Mesendoderm (in vitro differentiated cells): ENCODE measurements around the gene PRR33.

Experiments used
- DNase-seq: peaks from one replicate; pipeline ENCODE4 v3.0.0; 2013
- H2AK5ac ChIP-seq: 2 replicates; pipeline ENCODE4 v1.6.1; 2013; ENCODE audit warnings: low read length, inconsistent platforms
- H2BK120ac ChIP-seq: 2 replicates; pipeline ENCODE4 v1.6.1; 2013; ENCODE audit warnings: low read depth, mild to moderate bottlenecking, low read length, moderate library complexity, mixed read lengths
- H2BK15ac ChIP-seq: replicated peaks from 2 replicates; pipeline ENCODE4 v1.6.1; 2013; ENCODE audit warnings: low read depth, mild to moderate bottlenecking, moderate library complexity
- H2BK5ac ChIP-seq: 2 replicates; pipeline ENCODE4 v1.6.1; 2013; ENCODE audit warnings: low read length, inconsistent platforms
- H3K18ac ChIP-seq: 2 replicates; pipeline ENCODE4 v1.6.1; 2013; ENCODE audit warnings: mild to moderate bottlenecking, low read length, mixed read lengths
- H3K23ac ChIP-seq: one replicate; pipeline ENCODE4 v1.6.1; 2013; ENCODE audit warnings: low read length
- H3K27ac ChIP-seq: 2 replicates; pipeline ENCODE4 v1.5.1; 2013; ENCODE audit warnings: low read depth, mild to moderate bottlenecking, inconsistent platforms, low read length, moderate library complexity
- H3K27me3 ChIP-seq: 2 replicates; pipeline ENCODE4 v1.6.1; 2013; ENCODE audit warnings: low read length, control low read depth, mild to moderate bottlenecking, inconsistent platforms; ENCODE audit not compliant: insufficient read depth, poor library complexity
- H3K36me3 ChIP-seq: 2 replicates; pipeline ENCODE4 v1.6.1; 2013; ENCODE audit warnings: low read length, inconsistent platforms; ENCODE audit not compliant: control insufficient read depth, insufficient read depth
- H3K4ac ChIP-seq: one replicate; pipeline ENCODE4 v1.6.1; 2013; ENCODE audit warnings: low read depth, mild to moderate bottlenecking, low read length, moderate library complexity
- H3K4me1 ChIP-seq: 2 replicates; pipeline ENCODE4 v1.6.1; 2013; ENCODE audit warnings: low read depth, low read length, inconsistent platforms; ENCODE audit not compliant: control insufficient read depth
- H3K4me2 ChIP-seq: 2 replicates; pipeline ENCODE4 v1.6.1; 2013; ENCODE audit warnings: low read length
- H3K4me3 ChIP-seq: 2 replicates; pipeline ENCODE4 v1.5.1; 2013; ENCODE audit warnings: mild to moderate bottlenecking, low read length
- H3K56ac ChIP-seq: one replicate; pipeline ENCODE4 v1.6.1; 2013; ENCODE audit warnings: low read length
- H3K79me1 ChIP-seq: 2 replicates; pipeline ENCODE4 v1.6.1; 2013; ENCODE audit warnings: low read length, inconsistent platforms
- H3K79me2 ChIP-seq: 2 replicates; pipeline ENCODE4 v1.6.1; 2013; ENCODE audit warnings: mild to moderate bottlenecking, low read length; ENCODE audit not compliant: control insufficient read depth, insufficient read depth
- H3K9ac ChIP-seq: 2 replicates; pipeline ENCODE4 v1.6.1; 2013; ENCODE audit warnings: low read length, inconsistent platforms
- H4K5ac ChIP-seq: one replicate; pipeline ENCODE4 v1.6.1; 2013; ENCODE audit warnings: low read length
- H4K8ac ChIP-seq: one replicate; pipeline ENCODE4 v1.6.1; 2013; ENCODE audit warnings: low read depth, mild to moderate bottlenecking, control low read depth, low read length, moderate library complexity
- WGBS: extraction: QIAGEN DNeasy Blood & Tissue Kit; methylation state at CpG from one replicate; pipeline ENCODE4 v1.1.7; 2013; ENCODE audit warnings: low lambda C conversion rate, missing lambda C conversion rate; ENCODE audit not compliant: insufficient coverage; ENCODE audit errors: extremely low coverage; 5-methylcytosine and 5-hydroxymethylcytosine counted together

PRR33 gene

DNA sequence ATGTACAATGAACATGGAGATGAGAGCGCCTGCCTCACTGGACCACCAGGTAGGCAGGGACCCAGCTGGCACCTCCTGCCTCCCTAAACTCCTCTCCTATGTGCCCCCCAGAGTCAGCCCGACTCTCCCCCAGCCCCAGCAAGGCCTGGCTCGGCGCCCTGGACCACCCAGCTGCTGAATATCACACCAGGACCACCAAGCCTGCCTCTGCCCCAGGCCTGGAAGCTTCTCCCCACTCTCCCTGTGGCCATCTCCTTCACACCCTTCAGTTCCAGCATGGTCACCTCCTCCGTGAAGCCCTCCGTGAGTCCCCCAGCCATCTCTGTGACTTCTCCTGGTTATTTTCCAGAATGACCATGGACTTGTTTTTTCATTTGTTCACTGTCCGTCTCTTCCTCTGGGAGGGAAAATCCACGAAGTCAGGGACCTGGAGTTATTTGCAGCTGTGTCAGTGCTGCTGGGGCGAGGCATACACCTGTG lies 45.2 kb downstream of the PRR33 start:
- no peak overlapping the region for H3K4me2 ChIP-seq
- no peak overlapping the region for H4K5ac ChIP-seq
- no peak for DNase-seq
- no peak overlapping the region for H4K8ac ChIP-seq
- H3K4me3 ChIP-seq, result no peak overlapping the region
- no peak overlapping the region for H2BK120ac ChIP-seq
- H3K27me3 ChIP-seq, result no peaks in the 10 kb centered on the region
- H3K9ac ChIP-seq, result no peak overlapping the region
- no peak overlapping the region for H2BK15ac ChIP-seq
- no peak overlapping the region for H2BK5ac ChIP-seq
- WGBS, result no CpG with 5 or more reads among the region's 9 CpGs
- no peak overlapping the region for H3K18ac ChIP-seq
- H2AK5ac ChIP-seq, result no peak overlapping the region
- H3K4ac ChIP-seq, result no peak overlapping the region
- no peak overlapping the region for H3K56ac ChIP-seq
- H3K36me3 ChIP-seq, result no peaks in the 10 kb centered on the region
- no peaks in the 10 kb centered on the region for H3K4me1 ChIP-seq
- H3K23ac ChIP-seq, result no peak overlapping the region
- H3K27ac ChIP-seq, result no peak overlapping the region
- H3K79me1 ChIP-seq, result no peaks in the 10 kb centered on the region
- H3K79me2 ChIP-seq, result no peaks in the 10 kb centered on the region

- Histone ChIP-seq H3K36me3 (no peaks in the 10 kb centered on the region), H3K56ac (no peak overlapping the region), H3K4me2 (no peak overlapping the region), H3K79me2 (no peaks in the 10 kb centered on the region), H2BK120ac (no peak overlapping the region), H4K8ac (no peak overlapping the region), H2AK5ac (no peak overlapping the region), H3K23ac (no peak overlapping the region), H3K79me1 (no peaks in the 10 kb centered on the region), H3K4me3 (no peak overlapping the region), H3K4me1 (no peaks in the 10 kb centered on the region), H3K4ac (no peak overlapping the region), H3K18ac (no peak overlapping the region), H2BK5ac (no peak overlapping the region), H2BK15ac (no peak overlapping the region), H3K9ac (no peak overlapping the region), H3K27ac (no peak overlapping the region), H4K5ac (no peak overlapping the region), H3K27me3 (no peaks in the 10 kb centered on the region)
- no peak for DNase-seq
- no CpG with 5 or more reads among the region's 21 CpGs for WGBS
Measured at GRCh38 chr11:1845561-1846452, 45.9 kb downstream of the PRR33 start.

- no peaks in the 10 kb centered on the region for H3K36me3 ChIP-seq
- H3K27ac ChIP-seq, result no peak overlapping the region
- H3K4me3 ChIP-seq, result no peak overlapping the region
- DNase-seq, result no peak
- H4K8ac ChIP-seq, result no peak overlapping the region
- H3K4me2 ChIP-seq, result no peak overlapping the region
- no peaks in the 10 kb centered on the region for H3K27me3 ChIP-seq
- no peaks in the 10 kb centered on the region for H3K79me2 ChIP-seq
- no CpG with 5 or more reads among the region's 1 CpG for WGBS
- H3K18ac ChIP-seq, result no peak overlapping the region
- no peak overlapping the region for H3K4ac ChIP-seq
- no peaks in the 10 kb centered on the region for H3K79me1 ChIP-seq
- H2BK5ac ChIP-seq, result no peak overlapping the region
- no peak overlapping the region for H4K5ac ChIP-seq
- no peak overlapping the region for H3K56ac ChIP-seq
- H2BK120ac ChIP-seq, result no peak overlapping the region
- no peak overlapping the region for H3K9ac ChIP-seq
- no peaks in the 10 kb centered on the region for H3K4me1 ChIP-seq
- H2AK5ac ChIP-seq, result no peak overlapping the region
- no peak overlapping the region for H3K23ac ChIP-seq
- no peak overlapping the region for H2BK15ac ChIP-seq
Measured at GRCh38 chr11:1845095-1845429, 46.6 kb downstream of the PRR33 start.

DNA sequence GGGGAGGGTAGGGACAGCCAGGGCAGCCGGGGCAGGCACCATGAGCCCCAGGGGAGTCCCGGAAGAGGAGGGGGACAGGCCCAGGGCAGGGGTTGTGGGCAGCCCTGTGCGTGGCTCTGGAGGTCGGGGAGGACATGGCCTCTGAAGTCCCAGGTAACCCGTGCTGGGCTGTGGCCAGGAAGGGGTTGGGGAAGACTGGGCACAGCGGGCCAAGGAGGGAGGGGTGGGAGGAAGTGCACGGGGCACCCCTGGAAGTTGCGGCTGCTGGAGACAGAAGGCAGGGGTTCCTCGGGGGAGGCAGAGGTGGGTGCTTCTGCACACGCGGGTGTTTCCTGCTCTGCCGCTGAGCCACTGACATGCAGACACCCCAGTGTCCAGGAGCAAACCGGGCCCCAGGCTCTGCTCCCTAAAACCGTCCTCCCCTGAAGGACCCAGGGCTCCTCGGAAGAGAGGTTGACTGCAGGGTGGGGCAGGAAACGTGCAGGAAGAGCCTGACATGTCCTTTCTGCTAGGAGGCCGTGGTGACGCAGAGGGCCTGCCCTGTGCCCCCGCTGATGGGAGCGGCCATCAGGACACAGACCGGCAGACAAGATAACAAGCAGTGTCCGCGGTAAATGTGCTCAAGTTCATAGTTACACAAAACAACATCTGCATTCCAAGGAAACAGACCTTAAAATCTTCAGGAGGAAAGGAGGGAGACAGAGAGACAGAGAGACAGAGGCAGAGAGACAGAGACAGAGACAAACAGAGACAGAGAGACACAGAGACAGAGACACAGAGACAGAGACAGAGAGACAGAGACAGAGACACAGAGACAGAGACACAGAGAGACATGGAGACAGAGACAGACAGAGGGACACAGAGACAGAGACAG lies 47.2 kb downstream of the PRR33 start:
- H4K8ac ChIP-seq, result no peak overlapping the region
- DNase-seq, result no peak
- H3K79me1 ChIP-seq, result no peaks in the 10 kb centered on the region
- H3K18ac ChIP-seq, result no peak overlapping the region
- H3K27me3 ChIP-seq, result no peaks in the 10 kb centered on the region
- no peak overlapping the region for H2BK15ac ChIP-seq
- H3K56ac ChIP-seq, result no peak overlapping the region
- no peak overlapping the region for H3K23ac ChIP-seq
- no peaks in the 10 kb centered on the region for H3K4me1 ChIP-seq
- no peak overlapping the region for H3K9ac ChIP-seq
- no peaks in the 10 kb centered on the region for H3K79me2 ChIP-seq
- no peak overlapping the region for H3K4ac ChIP-seq
- H2AK5ac ChIP-seq, result no peak overlapping the region
- H3K4me2 ChIP-seq, result no peak overlapping the region
- no peak overlapping the region for H3K4me3 ChIP-seq
- H2BK5ac ChIP-seq, result no peak overlapping the region
- H2BK120ac ChIP-seq, result no peak overlapping the region
- H3K27ac ChIP-seq, result no peak overlapping the region
- H4K5ac ChIP-seq, result no peak overlapping the region
- WGBS, result no CpG with 5 or more reads among the region's 23 CpGs
- H3K36me3 ChIP-seq, result no peaks in the 10 kb centered on the region

GRCh38 chr11:1843796-1844195 lies 47.9 kb downstream of the PRR33 start:
- H3K18ac ChIP-seq, result no peak overlapping the region

More at GRCh38 chr11:1843796-1844195, 47.9 kb downstream of the PRR33 start:
- no peak overlapping the region for H2BK120ac ChIP-seq
- no peak overlapping the region for H3K4ac ChIP-seq
- H2BK5ac ChIP-seq, result no peak overlapping the region
- no peak overlapping the region for H2BK15ac ChIP-seq
- no peaks in the 10 kb centered on the region for H3K4me1 ChIP-seq
- no peak overlapping the region for H4K8ac ChIP-seq
- no peak overlapping the region for H3K56ac ChIP-seq
- no peak overlapping the region for H3K4me3 ChIP-seq
- H3K79me1 ChIP-seq, result no peaks in the 10 kb centered on the region
- H3K27me3 ChIP-seq, result no peaks in the 10 kb centered on the region
- WGBS, result no CpG with 5 or more reads among the region's 8 CpGs
- H3K79me2 ChIP-seq, result no peaks in the 10 kb centered on the region
- H3K4me2 ChIP-seq, result no peak overlapping the region
- H3K23ac ChIP-seq, result no peak overlapping the region
- H2AK5ac ChIP-seq, result no peak overlapping the region
- no peak overlapping the region for H3K27ac ChIP-seq
- H3K9ac ChIP-seq, result no peak overlapping the region
- no peak overlapping the region for H4K5ac ChIP-seq
- H3K36me3 ChIP-seq, result no peaks in the 10 kb centered on the region
- no peak for DNase-seq
